Naive thymus-derived CD8-positive, alpha-beta T cell (primary cell): Measurements from ENCODE around the gene AUNIP. TPM values are rescaled to one million over a fixed set of nuclear protein-coding genes. Genes with fewer than 3 reads are reported as not detected.
"Not testable (repeated sequence)": the region's sequence is repeated elsewhere in the genome, so short reads cannot be mapped to it uniquely, and the experiment has no call there.

Source experiments
- ATAC-seq, 2 donors: fragments of 150-1000 bp; cut with Tn5 transposase in 1 of 2; sonication (Bioruptor Pico), chemical (Tn5 transposase) in 1 of 2; 1 replicate in 1 of 2; 2 replicates in 1 of 2; pipeline ENCODE4 v1.10.0; 2021; ENCODE audit warnings: mild to moderate bottlenecking in 2 of 2, moderate library complexity in 2 of 2
- POLR2A ChIA-PET: fragments of 350-600 bp; sonication (Branson Sonifier 250); formaldehyde crosslinking; loops from one replicate; lab custom pipeline; 2021; ENCODE audit warnings: antibody characterized with exemption; lab: Charles Lee
- DNase-seq, 10 donors: peaks; one replicate each; pipeline versions ENCODE4 v3.0.0 to v3.0.0-alpha.2; 2020 to 2022
- H3K27ac Mint-ChIP-seq, 10 donors: one replicate each; pipeline ENCODE4 v1.8.0; 2020 to 2022; ENCODE audit warnings: mild to moderate bottlenecking in 10 of 10, mixed read lengths in 10 of 10, moderate library complexity in 4 of 10, inconsistent platforms in 1 of 10
- H3K27me3 Mint-ChIP-seq, 5 donors: one replicate each; pipeline ENCODE4 v1.8.0; 2021 to 2022; ENCODE audit warnings: mixed read lengths in 5 of 5
- H3K36me3 Mint-ChIP-seq, 3 donors: one replicate each; pipeline ENCODE4 v1.8.0; 2020 to 2022; ENCODE audit warnings: mixed read lengths in 3 of 3, mild to moderate bottlenecking in 2 of 3, inconsistent platforms in 1 of 3
- H3K4me1 Mint-ChIP-seq, 4 donors: one replicate each; pipeline ENCODE4 v1.8.0; 2021 to 2022; ENCODE audit warnings: mixed read lengths in 4 of 4
- H3K4me3 Mint-ChIP-seq, 10 donors: one replicate each; pipeline ENCODE4 v1.8.0; 2020 to 2022; ENCODE audit warnings: mild to moderate bottlenecking in 10 of 10, mixed read lengths in 10 of 10, moderate library complexity in 6 of 10, inconsistent platforms in 1 of 10
- H3K9me3 Mint-ChIP-seq, 9 donors: one replicate each; pipeline ENCODE4 v1.8.0; 2020 to 2022; ENCODE audit warnings: mixed read lengths in 9 of 9, mild to moderate bottlenecking in 3 of 9, inconsistent platforms in 1 of 9, moderate library complexity in 1 of 9
- polyA plus RNA-seq, 3 donors: library from polyadenylated mRNA; unstranded; fragments of 300-500 nt; fragmentation: Illumina TruSeq; gene quantifications; one replicate each; pipeline ENCODE4 v1.2.3, GENCODE V29; 2021
- total RNA-seq, 8 experiments: library from RNA in 2 of 8; stranded (reverse) in 2 of 8; gene quantifications; one replicate each; pipeline ENCODE4 v1.2.3 and lab custom pipeline; 2021 to 2026

AUNIP gene
- total and polyA plus RNA-seq, 5 experiments from 2014 or later: not detected

- ATAC-seq: no peak
- Mint-ChIP-seq H3K4me3 (peak overlapping the region in 5 of 10 donors; percentile 6 to 87 (median 54)), H3K27me3 (no peaks in the 10 kb centered on the region), H3K36me3 (peaks cover 0 to 9% (median 3%) of the 10 kb centered on the region in 3 donors), H3K9me3 (no peaks in the 10 kb centered on the region), H3K27ac (peak overlapping the region in 6 of 10 donors; percentile 1 to 69 (median 62)), H3K4me1 (peaks cover 11 to 28% (median 21%) of the 10 kb centered on the region in 4 donors)
- DNase-seq: no peak
- POLR2A ChIA-PET: interaction anchor here (0.6 to 2.8 kb wide), 6 partner anchors 14 to 905 kb away, joined by 3 to 11 read pairs (median 4); partner anchors contain the start of gene PAQR7
Observed at GRCh38 chr1:25861316-25862286, 2.3 kb upstream of the AUNIP start.

GRCh38 chr1:25858494-25858893, 763 bp downstream of the AUNIP start:
- POLR2A ChIA-PET: no interaction called here
- H3K27ac Mint-ChIP-seq: peak overlapping the region in 7 of 10 donors; percentile 8 to 84 (median 59)

GRCh38 chr1:25856856-25857255, 2.4 kb downstream of the AUNIP start:
- Mint-ChIP-seq H3K27ac (no peak overlapping the region), H3K27me3 (peaks cover 0 to 2% (median 0%) of the 10 kb centered on the region in 5 donors), H3K4me1 (peaks cover 7 to 26% (median 19%) of the 10 kb centered on the region in 4 donors), H3K4me3 (peak overlapping the region in 1 of 10 donors; percentile 18), H3K9me3 (no peaks in the 10 kb centered on the region), H3K36me3 (no peaks in the 10 kb centered on the region)
- ATAC-seq (no peak), DNase-seq (no peak)
- POLR2A ChIA-PET: interaction anchor here (0.7 kb wide), 1 partner anchor 41 kb away, joined by 3 read pairs; no protein-coding TSS in a partner anchor

More at GRCh38 chr1:25858494-25858893, 763 bp downstream of the AUNIP start:
- peak overlapping the region; percentile 80 to 96 (median 90) for H3K4me3 Mint-ChIP-seq
- no peaks in the 10 kb centered on the region for H3K9me3 Mint-ChIP-seq
- H3K27me3 Mint-ChIP-seq: peaks cover 0 to 2% (median 0%) of the 10 kb centered on the region in 5 donors
- peaks cover 0 to 9% (median 0%) of the 10 kb centered on the region in 3 donors for H3K36me3 Mint-ChIP-seq
- ATAC-seq: no peak
- H3K4me1 Mint-ChIP-seq: peaks cover 11 to 28% (median 20%) of the 10 kb centered on the region in 4 donors
- DNase-seq: no peak

GRCh38 chr1:25854554-25854953, 4.7 kb downstream of the AUNIP start:
- Mint-ChIP-seq H3K4me3 (no peak overlapping the region), H3K27ac (no peak overlapping the region), H3K4me1 (peaks cover 5 to 13% (median 10%) of the 10 kb centered on the region in 4 donors), H3K27me3 (peaks cover 0 to 2% (median 0%) of the 10 kb centered on the region in 5 donors), H3K36me3 (no peaks in the 10 kb centered on the region), H3K9me3 (peaks cover 0 to 2% (median 0%) of the 10 kb centered on the region in 9 donors)
- POLR2A ChIA-PET: no interaction called here
- ATAC-seq: no peak
- no peak for DNase-seq

GRCh38 chr1:25848531-25848930, 10.7 kb downstream of the AUNIP start:
- H3K4me1 Mint-ChIP-seq: no peaks in the 10 kb centered on the region
- H3K27ac Mint-ChIP-seq: peak overlapping the region in 1 of 10 donors; percentile 41
- H3K27me3 Mint-ChIP-seq: peaks cover 0 to 2% (median 0%) of the 10 kb centered on the region in 5 donors
- no peak for DNase-seq
- no peaks in the 10 kb centered on the region for H3K36me3 Mint-ChIP-seq
- no peak overlapping the region for H3K4me3 Mint-ChIP-seq
- POLR2A ChIA-PET: no interaction called here
- peaks cover 0 to 2% (median 0%) of the 10 kb centered on the region in 9 donors for H3K9me3 Mint-ChIP-seq
- no peak for ATAC-seq

GRCh38 chr1:25847929-25848328, 11.3 kb downstream of the AUNIP start:
- Mint-ChIP-seq H3K27me3 (peaks cover 0 to 2% (median 0%) of the 10 kb centered on the region in 5 donors), H3K36me3 (no peaks in the 10 kb centered on the region), H3K9me3 (peaks cover 0 to 2% (median 0%) of the 10 kb centered on the region in 9 donors), H3K4me3 (no peak overlapping the region), H3K27ac (no peak overlapping the region), H3K4me1 (no peaks in the 10 kb centered on the region)
- POLR2A ChIA-PET: no interaction called here
- no peak for DNase-seq
- no peak for ATAC-seq

- Mint-ChIP-seq H3K4me1 (no peaks in the 10 kb centered on the region), H3K27ac (no peak overlapping the region), H3K36me3 (no peaks in the 10 kb centered on the region), H3K27me3 (peaks cover 0 to 2% (median 0%) of the 10 kb centered on the region in 5 donors), H3K9me3 (no peaks in the 10 kb centered on the region), H3K4me3 (no peak overlapping the region)
- ATAC-seq: no peak
- no peak for DNase-seq
- POLR2A ChIA-PET: interaction anchor here (0.6 to 0.7 kb wide), 2 partner anchors 344 to 436 kb away, joined by 3 to 6 read pairs; no protein-coding TSS in a partner anchor
Observed at GRCh38 chr1:25845664-25846063, 13.6 kb downstream of the AUNIP start.

- POLR2A ChIA-PET: interaction anchor here (0.6 kb wide), 1 partner anchor 23 kb away, joined by 3 read pairs; no protein-coding TSS in a partner anchor
- DNase-seq (no peak), ATAC-seq (no peak)
- H3K27me3 Mint-ChIP-seq: peaks cover 0 to 2% (median 0%) of the 10 kb centered on the region in 5 donors
- H3K4me1 Mint-ChIP-seq: no peaks in the 10 kb centered on the region
- H3K36me3 Mint-ChIP-seq: peaks cover 0 to 7% (median 3%) of the 10 kb centered on the region in 3 donors
- H3K4me3 Mint-ChIP-seq: no peak overlapping the region
- H3K9me3 Mint-ChIP-seq: peaks cover 0 to 9% (median 4%) of the 10 kb centered on the region in 9 donors
- H3K27ac Mint-ChIP-seq: no peak overlapping the region
Observed at GRCh38 chr1:25844536-25845337, 14.5 kb downstream of the AUNIP start.

- POLR2A ChIA-PET: interaction anchor here (0.7 kb wide), 1 partner anchor 384 kb away, joined by 3 read pairs; no protein-coding TSS in a partner anchor
Observed at GRCh38 chr1:25843483-25843882, 15.8 kb downstream of the AUNIP start.

GRCh38 chr1:25839808-25840207, 19.4 kb downstream of the AUNIP start:
- H3K27me3 Mint-ChIP-seq, DNase-seq, H3K4me3 Mint-ChIP-seq, H3K27ac Mint-ChIP-seq, POLR2A ChIA-PET, ATAC-seq, H3K4me1 Mint-ChIP-seq: not testable (repeated sequence)
- H3K36me3 Mint-ChIP-seq: peaks cover 3 to 12% (median 11%) of the 10 kb centered on the region in 3 donors
- H3K9me3 Mint-ChIP-seq: peaks cover 0 to 12% (median 6%) of the 10 kb centered on the region in 9 donors

More at GRCh38 chr1:25843483-25843882, 15.8 kb downstream of the AUNIP start:
- Mint-ChIP-seq H3K4me1 (no peaks in the 10 kb centered on the region), H3K27me3 (peaks cover 0 to 2% (median 0%) of the 10 kb centered on the region in 5 donors), H3K4me3 (no peak overlapping the region), H3K27ac (no peak overlapping the region), H3K36me3 (peaks cover 0 to 12% (median 3%) of the 10 kb centered on the region in 3 donors), H3K9me3 (peaks cover 0 to 12% (median 6%) of the 10 kb centered on the region in 9 donors)
- DNase-seq (no peak), ATAC-seq (no peak)

- Mint-ChIP-seq H3K27ac (peak overlapping the region in 1 of 10 donors; percentile 55), H3K4me3 (no peak overlapping the region), H3K36me3 (peaks cover 3 to 32% (median 20%) of the 10 kb centered on the region in 3 donors), H3K9me3 (peaks cover 0 to 12% (median 6%) of the 10 kb centered on the region in 9 donors), H3K27me3 (no peaks in the 10 kb centered on the region), H3K4me1 (peaks cover 0 to 4% (median under 1%) of the 10 kb centered on the region in 4 donors)
- POLR2A ChIA-PET: interaction anchor here (0.7 kb wide), 1 partner anchor 301 kb away, joined by 3 read pairs; no protein-coding TSS in a partner anchor
- DNase-seq (no peak), ATAC-seq (no peak)
Observed at GRCh38 chr1:25837262-25837875, 21.9 kb downstream of the AUNIP start.
